Measurements from ENCODE around the gene PLP1.

Gene PLP1

GRCh38 chrX:103792916-103793544 is 16.4 kb downstream of the PLP1 start:
- no peak for TF ChIP-seq CTCF (IDR thresholded peaks at IDR 0.05; ENCODE audit: low read depth, low read length)
- no peak for DNase-seq
- Histone ChIP-seq H3K9me3 (ENCODE audit: severe bottlenecking) (no peaks in the 10 kb centered on the region), H3K27me3 (ENCODE audit: insufficient read depth, low read depth, severe bottlenecking) (peaks cover 45% of the 10 kb centered on the region), H3K27ac (no peak overlapping the region), H3K4me3 (ENCODE audit: low read depth, low read length) (no peak overlapping the region), H3K36me3 (no peaks in the 10 kb centered on the region)

GRCh38 chrX:103793545-103793940 is 16.9 kb downstream of the PLP1 start:
- H3K27me3 ChIP-seq (ENCODE audit: insufficient read depth, low read depth, severe bottlenecking) = peaks cover 42% of the 10 kb centered on the region
- DNase-seq = no peak
- H3K9me3 ChIP-seq (ENCODE audit: severe bottlenecking) = no peaks in the 10 kb centered on the region
- TF ChIP-seq CTCF (IDR thresholded peaks at IDR 0.05; ENCODE audit: low read depth, low read length) = no peak
- H3K36me3 ChIP-seq = no peaks in the 10 kb centered on the region
- no peak overlapping the region for H3K27ac ChIP-seq
- no peak overlapping the region for H3K4me3 ChIP-seq (ENCODE audit: low read depth, low read length)

- Histone ChIP-seq H3K36me3 (no peaks in the 10 kb centered on the region), H3K9me3 (ENCODE audit: severe bottlenecking) (no peaks in the 10 kb centered on the region), H3K27me3 (ENCODE audit: insufficient read depth, low read depth, severe bottlenecking) (peaks cover 37% of the 10 kb centered on the region), H3K4me3 (ENCODE audit: low read depth, low read length) (no peak overlapping the region), H3K27ac (no peak overlapping the region)
- no peak for DNase-seq
- no peak for TF ChIP-seq CTCF (IDR thresholded peaks at IDR 0.05; ENCODE audit: low read depth, low read length)
Observed at GRCh38 chrX:103794119-103794518, 17.5 kb downstream of the PLP1 start.

- H3K9me3 ChIP-seq (ENCODE audit: severe bottlenecking) = no peaks in the 10 kb centered on the region
- H3K27me3 ChIP-seq (ENCODE audit: insufficient read depth, low read depth, severe bottlenecking) = peaks cover 23% of the 10 kb centered on the region
- H3K27ac ChIP-seq = no peak overlapping the region
- DNase-seq = no peak
- no peak overlapping the region for H3K4me3 ChIP-seq (ENCODE audit: low read depth, low read length)
- no peak for TF ChIP-seq CTCF (IDR thresholded peaks at IDR 0.05; ENCODE audit: low read depth, low read length)
- no peaks in the 10 kb centered on the region for H3K36me3 ChIP-seq
Observed at GRCh38 chrX:103797691-103798090, 21.1 kb downstream of the PLP1 start.

GRCh38 chrX:103800318-103800717 is 23.7 kb downstream of the PLP1 start:
- DNase-seq = no peak
- H3K27me3 ChIP-seq (ENCODE audit: insufficient read depth, low read depth, severe bottlenecking) = peaks cover 19% of the 10 kb centered on the region
- no peak overlapping the region for H3K27ac ChIP-seq

More at GRCh38 chrX:103800318-103800717, 23.7 kb downstream of the PLP1 start:
- H3K36me3 ChIP-seq = no peaks in the 10 kb centered on the region
- no peak for TF ChIP-seq CTCF (IDR thresholded peaks at IDR 0.05; ENCODE audit: low read depth, low read length)
- no peak overlapping the region for H3K4me3 ChIP-seq (ENCODE audit: low read depth, low read length)
- no peaks in the 10 kb centered on the region for H3K9me3 ChIP-seq (ENCODE audit: severe bottlenecking)
